GM21717 (cell line): Measurements from ENCODE around the gene MTA3.
"Not testable (repeated sequence)": the region's sequence is repeated elsewhere in the genome, so short reads cannot be mapped to it uniquely, and the experiment has no call there.

ENCODE experiments used
- ATAC-seq: cut with Tn5 transposase; IDR thresholded peaks from one replicate; pipeline ENCODE4 v1.9.1; 2021; ENCODE audit warnings: mild to moderate bottlenecking, moderate library complexity; ENCODE audit not compliant: unreplicated experiment

Gene MTA3

GRCh38 chr2:42568401-42569115 is at the start of gene MTA3:
Gene MTA3 (plus strand): TSS chr2:42568632. CDS start chr2:42568746, 114 bp downstream.
- peak; percentile 29 for ATAC-seq

GRCh38 chr2:42519624-42520023 is 48.8 kb upstream of the MTA3 start:
- no peak for ATAC-seq

DNA sequence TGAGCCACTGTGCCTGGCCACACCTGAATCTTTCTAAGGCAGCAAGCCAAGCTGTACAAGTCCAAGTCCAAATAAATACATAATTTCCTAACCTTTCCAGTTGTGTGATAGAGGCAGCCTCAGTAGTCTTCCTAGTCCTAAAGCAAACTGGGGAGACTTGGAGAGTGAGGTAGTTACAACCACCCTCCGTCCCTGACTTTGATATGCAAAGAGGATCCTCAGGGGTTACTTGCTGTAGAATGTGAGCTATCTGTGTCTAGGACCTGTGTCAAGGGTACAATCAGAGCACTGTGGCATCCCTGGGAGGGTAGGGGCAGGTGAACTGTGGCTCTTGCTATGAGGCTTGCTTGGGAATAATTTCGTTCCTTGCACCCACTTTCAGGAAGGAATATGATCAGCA is 46.4 kb upstream of the MTA3 start:
- ATAC-seq, result no peak

- no peak for ATAC-seq
Observed at GRCh38 chr2:42523341-42523740, 45.1 kb upstream of the MTA3 start.

- ATAC-seq, result no peak
Observed at GRCh38 chr2:42532397-42532796, 36.0 kb upstream of the MTA3 start.

DNA sequence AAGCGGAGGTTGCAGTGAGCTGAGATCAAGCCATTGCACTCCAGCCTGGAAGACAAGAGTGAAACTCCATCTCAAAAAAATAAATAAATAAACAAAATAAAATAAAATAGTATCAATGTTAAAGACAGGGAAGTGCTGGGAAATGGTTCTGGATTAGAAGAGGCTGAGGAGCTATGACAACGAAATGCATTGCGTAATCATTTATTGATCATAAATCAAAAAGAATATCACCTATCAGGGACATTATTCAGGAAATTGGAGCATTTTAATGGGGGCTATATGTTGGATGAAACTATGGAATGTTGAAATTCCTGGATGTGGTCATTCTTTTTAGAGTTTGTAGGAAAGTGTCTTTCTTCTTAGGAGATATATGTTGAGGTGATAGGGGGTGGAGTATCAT is 30.9 kb upstream of the MTA3 start:
- ATAC-seq, result no peak

- no peak for ATAC-seq
Observed at GRCh38 chr2:42542871-42543270, 25.6 kb upstream of the MTA3 start.

DNA sequence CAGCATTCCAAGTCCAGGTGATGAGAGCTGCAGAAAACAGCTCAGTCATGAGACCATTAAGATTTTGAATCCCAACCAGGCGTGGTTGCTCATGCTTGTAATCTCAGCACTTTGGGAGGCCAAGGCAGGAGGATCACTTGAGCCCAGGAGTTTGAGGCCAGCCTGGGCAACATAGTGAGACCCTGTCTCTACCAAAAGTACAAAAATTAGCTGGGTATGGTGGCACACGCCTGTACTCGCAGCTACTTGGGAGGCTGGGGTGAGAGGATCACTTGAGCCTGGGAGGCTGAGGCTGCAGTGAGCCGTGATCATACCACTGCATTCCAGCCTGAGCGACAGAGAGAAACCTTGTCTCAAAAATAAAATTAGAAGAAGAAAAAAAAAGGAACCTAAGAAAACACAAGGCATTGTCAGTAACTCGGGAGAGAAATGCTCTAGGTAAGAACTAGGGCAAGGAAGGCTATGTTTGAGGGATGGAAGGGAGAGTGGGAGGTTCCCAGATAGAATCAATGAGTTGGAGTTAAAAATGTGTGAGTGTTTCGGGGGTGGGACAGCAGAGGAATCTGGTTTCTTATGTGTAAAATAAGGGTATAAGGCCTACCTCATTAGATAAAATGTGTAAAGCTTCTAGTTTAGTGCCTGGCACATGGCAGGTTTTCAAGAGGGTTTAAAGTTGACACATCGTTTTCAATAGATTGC is 23.3 kb upstream of the MTA3 start:
- ATAC-seq, result no peak

DNA sequence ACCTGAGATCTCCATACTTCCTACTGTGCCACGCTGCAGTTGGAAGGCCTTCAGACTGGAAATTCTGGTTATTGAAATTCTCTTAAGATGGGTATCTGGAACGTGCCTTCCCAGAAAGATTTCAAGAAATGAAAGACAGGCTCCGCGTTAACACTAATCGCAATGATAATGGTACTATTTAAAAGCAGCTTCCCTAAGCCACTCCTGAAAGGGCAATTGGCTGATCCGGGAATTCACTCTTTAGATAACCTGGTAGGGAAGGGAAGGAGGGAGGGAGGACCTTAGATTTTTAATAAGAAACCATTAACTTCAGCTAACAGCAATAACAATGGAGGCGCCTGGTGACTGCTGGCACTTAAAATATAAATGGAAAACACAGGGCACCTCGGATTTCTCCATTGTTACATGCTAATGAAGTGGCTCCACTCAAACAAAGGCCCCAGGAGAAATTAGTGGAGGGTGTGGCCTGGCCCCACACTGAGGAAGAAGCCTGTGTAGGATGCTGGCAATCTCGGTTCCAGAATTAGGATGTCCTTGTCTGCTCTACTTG is 22.5 kb upstream of the MTA3 start:
- ATAC-seq, result no peak

- ATAC-seq, result peak; percentile 49
Observed at GRCh38 chr2:42547014-42547413, 21.4 kb upstream of the MTA3 start.

GRCh38 chr2:42547446-42548295 is 20.8 kb upstream of the MTA3 start:
- no peak for ATAC-seq

GRCh38 chr2:42550870-42551269 is 17.6 kb upstream of the MTA3 start:
- no peak for ATAC-seq

- no peak for ATAC-seq
Observed at GRCh38 chr2:42554392-42554791, 14.0 kb upstream of the MTA3 start.

- no peak for ATAC-seq
Observed at GRCh38 chr2:42556315-42556890, 12.0 kb upstream of the MTA3 start.

GRCh38 chr2:42557306-42557705 is 11.1 kb upstream of the MTA3 start:
- ATAC-seq, result no peak

DNA sequence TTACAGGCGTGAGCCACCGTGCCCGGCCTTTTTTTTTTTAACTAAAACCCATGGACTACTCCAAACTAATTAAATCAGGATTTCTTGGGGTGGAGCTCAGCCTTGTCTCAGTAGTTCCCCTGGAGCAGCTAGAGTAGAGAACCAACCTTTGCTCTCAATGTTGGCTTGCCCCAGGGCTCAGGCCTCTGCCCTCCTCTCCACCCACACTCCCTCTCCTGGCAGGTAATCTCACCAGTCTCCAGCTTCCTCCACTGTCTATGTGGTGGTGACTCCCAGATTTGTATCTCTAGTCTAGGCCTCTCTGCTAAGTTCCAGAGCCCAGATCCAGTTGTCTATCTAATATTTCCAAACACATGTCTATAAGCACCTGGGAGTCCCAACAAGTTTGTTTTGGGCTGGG is 9.6 kb upstream of the MTA3 start:
- ATAC-seq, result no peak

DNA sequence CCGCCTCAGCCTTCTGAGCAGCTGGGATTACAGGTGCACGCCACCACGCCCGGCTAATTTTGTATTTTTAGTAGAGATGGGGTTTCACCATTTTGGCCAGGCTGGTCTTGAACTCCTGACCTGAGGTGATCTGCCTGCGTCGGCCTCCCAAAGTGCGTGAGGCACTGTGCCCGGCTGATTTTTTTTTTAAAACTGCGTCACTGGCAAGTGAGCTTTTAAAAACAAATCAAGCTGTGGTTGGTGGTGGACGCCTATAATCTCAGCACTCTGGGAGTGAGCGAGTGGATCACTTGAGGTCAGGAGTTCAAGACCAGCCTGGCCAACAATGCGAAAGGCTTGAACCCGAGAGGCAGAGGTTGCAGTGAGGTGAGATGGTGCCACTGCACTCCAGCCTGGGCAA is 8.3 kb upstream of the MTA3 start:
- not testable (repeated sequence) for ATAC-seq

GRCh38 chr2:42560899-42561298 is 7.5 kb upstream of the MTA3 start:
- ATAC-seq, result no peak

DNA sequence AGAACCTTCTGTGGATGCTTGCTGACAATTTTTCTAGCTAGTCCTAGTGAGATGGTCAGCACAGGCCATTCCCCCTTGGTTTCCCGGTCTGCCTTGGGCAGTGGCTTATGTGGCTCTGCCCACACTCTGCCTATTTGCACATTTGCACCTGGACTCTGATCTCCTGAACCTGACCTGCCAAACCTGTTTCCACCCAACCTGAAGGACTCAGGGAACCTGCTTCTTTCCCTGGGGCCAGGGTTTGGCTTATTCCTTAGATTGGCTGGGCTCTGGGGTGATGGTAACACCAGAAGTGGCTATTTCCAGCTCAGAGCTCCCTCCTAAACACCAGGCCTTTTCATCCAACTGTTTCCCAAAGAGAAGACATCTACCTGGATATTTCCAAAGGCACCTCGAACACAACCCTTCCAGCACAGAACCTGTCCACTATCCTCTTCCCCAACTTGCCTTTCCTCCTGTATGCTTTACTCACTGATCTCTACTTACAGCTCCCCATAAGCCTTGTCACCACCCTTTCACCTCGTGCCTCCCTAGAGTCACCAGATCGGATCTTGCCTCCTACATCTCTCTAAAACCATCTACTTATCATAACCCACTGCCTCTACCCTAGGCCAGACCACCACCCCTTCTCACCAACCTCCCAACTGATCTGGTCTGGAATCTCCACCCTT is 5.8 kb upstream of the MTA3 start:
- ATAC-seq, result no peak

GRCh38 chr2:42566025-42566424 is 2.4 kb upstream of the MTA3 start:
- ATAC-seq, result no peak
